Epithelial cell of proximal tubule (primary cell): ENCODE measurements around the gene PRKCH. TPM values are rescaled to one million over a fixed set of nuclear protein-coding genes. Genes with fewer than 3 reads are reported as not detected.

ENCODE experiments used
- DNase-seq: peaks from one replicate; pipeline ENCODE4 v3.0.0-alpha.2; 2011; ENCODE audit warnings: low read depth
- H3K4me3 ChIP-seq: 2 replicates; pipeline ENCODE4 v1.5.1; 2011; ENCODE audit warnings: low read depth, mild to moderate bottlenecking, low read length
- CTCF ChIP-seq: conservative IDR thresholded peaks from 2 replicates; pipeline ENCODE4 v1.5.1; 2012; ENCODE audit warnings: low read depth, mild to moderate bottlenecking, low read length
- total RNA-seq: library from RNA; depleted of rRNA; stranded (reverse); fragments of >200 nt; gene quantifications from 2 replicates; pipeline ENCODE4 v1.2.3, GENCODE V29; 2015

Gene PRKCH
- total RNA-seq, 1 donor from 2014 or later: 7.6 TPM

GRCh38 chr14:61470961-61471293 is 149.5 kb downstream of the PRKCH start:
- H3K4me3 ChIP-seq: no peak overlapping the region
- no peak for DNase-seq
- no peak for TF ChIP-seq CTCF

GRCh38 chr14:61471297-61472005 is 150.1 kb downstream of the PRKCH start:
- no peak for TF ChIP-seq CTCF
- peak overlapping the region; percentile 42 for H3K4me3 ChIP-seq
- no peak for DNase-seq

- peak; percentile 84 for DNase-seq
- H3K4me3 ChIP-seq: peak overlapping the region; percentile 42
- TF ChIP-seq CTCF: no peak
These were observed 150.8 kb downstream of the PRKCH start for GRCh38 chr14:61472011-61472672.

- DNase-seq: no peak
- H3K4me3 ChIP-seq: no peak overlapping the region
- no peak for TF ChIP-seq CTCF
These were observed 151.5 kb downstream of the PRKCH start for GRCh38 chr14:61472801-61473376.

- H3K4me3 ChIP-seq: no peak overlapping the region
- DNase-seq: no peak
- no peak for TF ChIP-seq CTCF
These were observed 152.6 kb downstream of the PRKCH start for GRCh38 chr14:61474015-61474414.

- no peak for TF ChIP-seq CTCF
- no peak overlapping the region for H3K4me3 ChIP-seq
- no peak for DNase-seq
These were observed 153.3 kb downstream of the PRKCH start for GRCh38 chr14:61474701-61475100.
